ENCODE measurements around the gene MAST1.
"Not testable (repeated sequence)": the region's sequence is repeated elsewhere in the genome, so short reads cannot be mapped to it uniquely, and the experiment has no call there.

Gene MAST1

GRCh38 chr19:12800923-12801465 lies 37.3 kb upstream of the MAST1 start:
- DNase-seq (ENCODE audit: low spot score), result no peak

DNA sequence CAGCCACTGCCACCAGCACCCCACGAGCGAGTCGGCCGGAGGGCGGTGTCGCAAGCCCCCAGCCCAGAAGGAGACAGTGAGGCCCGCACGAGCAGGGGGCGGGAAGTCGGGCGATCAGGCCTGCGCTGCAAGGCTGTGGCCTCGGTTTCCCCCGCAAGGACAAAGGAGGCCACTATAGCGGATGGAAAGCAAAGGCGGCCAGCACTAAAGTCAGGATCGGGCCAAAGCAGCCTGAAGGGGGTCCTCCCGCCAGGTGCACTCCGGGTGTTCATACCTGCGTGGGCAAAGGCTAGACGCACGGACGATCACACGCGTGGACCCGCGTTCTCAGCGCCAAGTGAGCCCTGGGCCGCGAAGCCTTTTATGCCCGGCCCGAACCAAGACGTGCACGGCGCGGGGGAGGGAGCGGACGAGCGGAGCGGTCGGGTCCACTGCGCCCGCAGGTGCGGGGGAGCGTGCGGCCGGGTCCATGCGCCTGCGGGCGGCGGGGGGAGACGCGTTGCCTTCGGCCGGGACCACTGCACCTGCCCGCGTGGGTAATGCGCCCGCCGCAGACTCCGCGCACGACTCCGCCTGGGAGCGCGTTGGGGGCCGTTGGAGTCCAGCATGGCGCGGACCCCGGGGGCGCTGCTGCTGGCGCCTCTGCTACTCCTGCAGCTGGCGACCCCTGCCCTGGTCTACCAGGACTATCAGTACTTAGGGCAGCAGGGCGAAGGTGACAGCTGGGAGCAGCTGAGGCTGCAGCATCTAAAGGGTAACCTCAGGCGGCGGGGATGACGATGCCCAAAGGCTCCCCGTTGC lies 36.6 kb upstream of the MAST1 start, which contains the start of the genes PRDX2 and THSD8:
PRDX2 (minus strand) TSS at position 335 of the 801 bp plus-strand sequence. CDS start 539 bp downstream, outside the sequence.
THSD8 (plus strand) TSS at position 604 of the 801 bp plus-strand sequence; CDS start at position 607, 3 bp downstream.
- peak; percentile 87 for DNase-seq (ENCODE audit: low spot score)

DNA sequence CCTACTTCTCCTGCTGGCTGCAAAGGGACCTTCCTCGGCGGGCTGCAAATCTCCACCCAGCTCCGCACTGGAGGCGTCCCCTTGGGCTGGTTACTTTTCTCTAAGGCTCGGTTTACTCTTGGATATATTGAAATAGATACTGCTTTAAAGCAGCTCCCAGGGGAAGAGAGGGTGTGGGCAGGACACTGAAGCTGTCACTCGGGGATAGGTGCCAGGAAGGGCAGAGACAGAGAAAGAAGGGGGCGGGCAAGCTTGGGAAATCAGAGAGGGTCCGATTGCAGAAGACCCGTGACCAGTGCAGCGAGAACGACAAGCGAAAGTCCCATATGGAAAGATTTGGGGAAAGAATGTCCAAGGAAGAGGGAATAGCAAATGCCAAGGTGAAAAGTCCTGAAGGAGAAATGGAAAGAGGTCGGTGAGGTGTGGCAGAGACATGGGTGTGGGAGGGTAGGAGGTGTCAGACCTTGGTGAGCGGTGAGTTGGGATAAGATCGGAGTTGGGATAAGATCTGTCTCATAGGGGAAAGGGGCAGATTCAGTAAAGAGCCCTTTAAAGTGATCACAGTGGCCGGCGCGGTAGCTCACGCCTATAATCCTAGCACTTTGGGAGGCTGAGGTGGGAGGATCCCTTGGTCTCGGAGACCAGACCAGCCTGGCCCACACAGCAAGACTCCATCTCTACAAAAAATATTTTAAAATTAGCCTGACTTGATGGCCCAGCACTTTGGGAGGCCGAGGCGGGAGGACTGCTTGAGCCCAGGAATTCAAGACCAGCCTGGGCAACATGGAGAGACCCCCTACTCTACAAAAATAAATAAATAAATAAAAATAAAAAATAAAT lies 35.8 kb upstream of the MAST1 start:
- DNase-seq (ENCODE audit: low spot score), result no peak

- DNase-seq (ENCODE audit: low spot score), result no peak
Observed at GRCh38 chr19:12804051-12804450, 34.3 kb upstream of the MAST1 start.

DNA sequence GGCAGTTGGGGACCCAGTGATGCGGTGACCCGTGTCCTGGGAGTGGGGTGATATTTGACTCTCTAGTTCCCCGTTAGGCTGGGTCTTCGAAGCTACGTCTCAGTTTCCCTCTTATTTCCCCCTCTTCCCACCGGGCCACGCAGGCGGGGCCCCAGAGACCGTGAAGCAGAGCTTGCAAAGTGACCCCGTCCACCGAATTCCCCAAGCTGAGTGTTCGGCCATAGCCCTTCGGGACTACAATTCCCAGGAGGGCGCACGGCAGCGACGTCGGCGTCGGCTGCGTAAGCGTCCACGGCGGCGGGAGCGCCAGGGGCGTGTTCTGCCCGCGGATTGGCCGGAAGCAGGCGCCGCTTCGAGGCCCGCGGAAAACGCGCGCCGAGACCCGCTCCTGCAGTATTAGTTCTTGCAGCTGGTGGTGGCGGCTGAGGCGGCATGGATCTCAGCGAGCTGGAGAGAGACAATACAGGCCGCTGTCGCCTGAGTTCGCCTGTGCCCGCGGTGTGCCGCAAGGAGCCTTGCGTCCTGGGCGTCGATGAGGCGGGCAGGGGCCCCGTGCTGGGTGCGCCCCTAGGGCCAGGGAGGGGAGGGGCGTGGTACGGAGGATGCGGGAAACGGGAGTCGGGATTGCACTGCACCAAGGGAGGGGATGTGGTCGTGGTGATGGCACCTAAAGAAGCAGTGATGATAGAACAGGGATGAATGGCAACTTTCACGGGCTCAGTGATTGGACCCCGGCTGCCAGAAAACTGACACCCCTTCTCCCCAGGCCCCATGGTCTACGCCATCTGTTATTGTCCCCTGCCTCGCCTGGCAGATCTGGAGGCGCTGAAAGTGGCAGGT lies 31.9 kb upstream of the MAST1 start, which contains the start of gene RNASEH2A:
RNASEH2A (plus strand) TSS at position 343 of the 840 bp plus-strand sequence; CDS start at position 433, 90 bp downstream.
- DNase-seq (ENCODE audit: low spot score), result peak; percentile 97

DNA sequence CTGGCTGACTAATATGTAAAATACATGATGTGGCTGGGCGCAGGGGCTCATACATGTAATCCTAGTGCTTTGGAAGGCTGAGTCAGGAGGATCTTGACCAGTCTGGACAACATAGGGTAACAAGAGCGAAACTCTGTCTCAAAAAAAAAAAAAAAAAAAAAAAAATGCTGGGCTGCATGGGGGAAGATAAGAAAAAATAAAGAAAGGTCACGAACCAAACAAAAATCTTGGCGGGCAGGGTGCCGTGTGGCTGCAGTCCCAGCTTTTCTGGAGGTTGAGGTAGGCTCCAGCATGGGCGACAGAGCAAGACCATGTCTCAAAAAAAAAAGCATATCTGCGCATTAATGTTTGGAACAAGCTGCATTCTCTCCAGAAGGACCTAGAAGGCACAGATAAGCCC lies 23.2 kb upstream of the MAST1 start:
- DNase-seq (ENCODE audit: low spot score), result no peak

DNA sequence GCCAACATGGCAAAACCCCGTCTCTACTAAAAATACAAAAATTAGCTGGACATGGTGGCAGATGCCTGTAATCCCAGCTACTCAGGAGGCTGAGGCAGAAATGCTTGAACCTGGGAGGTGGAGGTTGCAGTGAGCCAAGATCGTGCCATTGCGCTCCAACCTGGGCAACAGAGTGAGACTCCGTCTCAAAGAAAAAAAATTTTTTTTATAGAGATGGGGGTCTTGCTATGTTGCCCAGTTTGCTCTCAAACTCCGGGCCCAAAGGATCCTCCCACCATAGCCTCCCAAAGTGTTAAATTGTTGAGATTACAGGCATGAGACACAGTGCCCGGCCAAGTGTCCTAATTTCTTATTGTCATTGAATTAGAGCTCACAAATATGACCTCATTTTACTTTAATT lies 21.1 kb upstream of the MAST1 start:
- not testable (repeated sequence) for DNase-seq (ENCODE audit: low spot score)

DNA sequence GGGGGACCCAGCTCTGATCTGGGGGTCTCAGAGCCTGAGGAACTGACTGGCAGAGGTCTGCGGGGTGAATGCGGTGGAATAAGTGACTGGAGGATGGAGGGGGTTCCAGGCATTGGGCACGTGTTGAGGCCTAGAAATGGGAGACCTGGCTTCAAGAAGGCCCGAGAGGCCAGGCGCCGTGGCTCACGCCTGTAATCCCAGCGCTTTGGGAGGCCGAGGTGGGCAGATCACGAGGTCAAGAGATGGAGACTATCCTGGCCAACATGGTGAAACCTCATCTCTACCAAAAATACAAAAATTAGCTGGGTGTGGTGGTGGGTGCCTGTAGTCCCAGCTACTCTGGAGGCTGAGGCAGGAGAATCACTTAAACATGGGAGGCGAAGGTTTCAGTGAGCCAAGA lies 20.5 kb upstream of the MAST1 start:
- not testable (repeated sequence) for DNase-seq (ENCODE audit: low spot score)

DNA sequence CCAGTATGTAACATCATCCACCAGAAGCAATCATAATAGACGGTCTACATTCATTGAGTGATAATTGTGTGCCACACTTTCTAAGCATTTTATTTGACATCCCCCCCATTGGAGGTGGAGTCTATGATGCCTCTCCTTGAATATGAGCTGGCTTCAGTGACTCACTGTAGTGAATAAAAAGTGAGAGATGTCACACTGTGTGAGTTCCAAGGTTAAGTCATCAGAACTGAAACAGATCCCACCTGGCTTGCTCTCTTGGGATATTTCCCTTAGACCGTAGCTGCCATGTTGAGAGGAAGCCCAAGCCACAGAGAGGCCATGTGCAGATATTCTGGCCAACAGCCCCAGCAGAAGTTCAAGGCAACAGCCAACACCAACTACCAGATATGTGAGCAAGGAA lies 16.6 kb upstream of the MAST1 start:
- DNase-seq (ENCODE audit: low spot score), result no peak

DNA sequence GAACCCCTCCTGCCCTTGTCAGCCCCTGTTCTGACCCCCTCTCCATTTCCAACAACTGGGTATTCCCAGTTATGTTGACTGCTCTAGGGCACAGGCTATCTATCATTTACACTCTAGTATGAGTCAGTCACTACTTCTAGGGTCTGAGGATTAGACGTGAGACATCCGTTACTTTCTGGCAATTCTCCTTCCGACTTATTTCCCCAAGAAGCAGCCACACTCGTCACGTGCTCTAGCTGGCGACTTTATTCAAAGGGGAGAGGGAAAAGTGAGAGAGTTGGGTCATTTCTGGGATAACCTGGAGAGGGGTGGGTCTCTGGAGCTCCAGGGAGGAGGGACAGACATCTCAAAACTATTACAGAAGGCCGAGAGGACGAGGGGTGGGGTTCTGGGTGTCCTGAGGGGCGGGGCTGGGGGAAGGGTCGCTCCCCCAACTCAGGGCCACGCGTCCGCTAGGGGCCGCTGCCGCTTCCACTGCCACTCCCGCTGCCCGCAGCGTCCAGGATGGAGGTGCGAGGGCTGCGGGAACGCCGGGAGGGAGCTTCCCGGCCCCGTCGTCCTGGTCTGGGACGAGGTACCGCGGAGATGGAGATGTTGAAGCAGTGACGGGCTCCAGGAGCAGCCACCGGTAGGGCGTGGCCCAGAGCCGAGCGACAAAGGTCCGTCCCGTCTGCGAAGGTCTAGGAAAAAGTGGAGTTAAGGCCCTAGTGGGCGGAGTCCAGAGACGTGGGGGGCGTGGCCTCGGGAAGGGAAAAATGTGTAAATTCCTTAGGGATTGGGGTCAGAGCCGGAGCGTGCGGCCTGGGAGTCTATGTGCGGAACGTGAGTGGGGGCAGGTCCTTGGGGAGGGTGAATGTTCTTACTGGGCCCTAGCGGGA lies 12.8 kb upstream of the MAST1 start:
- DNase-seq (ENCODE audit: low spot score), result peak; percentile 95

- DNase-seq (ENCODE audit: low spot score), result peak; percentile 78
Observed at GRCh38 chr19:12828494-12828893, 9.8 kb upstream of the MAST1 start.

DNA sequence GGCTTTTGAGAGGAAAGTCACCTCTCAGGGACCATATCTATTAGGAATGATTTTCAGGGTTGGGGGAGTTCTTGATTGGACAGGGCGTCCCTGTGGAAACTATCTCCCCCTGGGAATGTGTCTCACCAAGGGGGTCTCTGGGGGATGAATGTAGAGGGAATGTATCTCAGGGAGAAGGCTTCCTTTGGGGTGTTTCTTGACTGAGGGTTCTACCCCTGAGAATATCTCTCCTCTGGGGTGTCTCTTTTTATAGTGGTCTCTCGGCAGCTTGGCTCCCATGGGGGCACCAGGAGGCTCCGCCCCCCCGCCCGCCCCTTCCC lies 4.9 kb upstream of the MAST1 start:
- DNase-seq (ENCODE audit: low spot score), result no peak

DNA sequence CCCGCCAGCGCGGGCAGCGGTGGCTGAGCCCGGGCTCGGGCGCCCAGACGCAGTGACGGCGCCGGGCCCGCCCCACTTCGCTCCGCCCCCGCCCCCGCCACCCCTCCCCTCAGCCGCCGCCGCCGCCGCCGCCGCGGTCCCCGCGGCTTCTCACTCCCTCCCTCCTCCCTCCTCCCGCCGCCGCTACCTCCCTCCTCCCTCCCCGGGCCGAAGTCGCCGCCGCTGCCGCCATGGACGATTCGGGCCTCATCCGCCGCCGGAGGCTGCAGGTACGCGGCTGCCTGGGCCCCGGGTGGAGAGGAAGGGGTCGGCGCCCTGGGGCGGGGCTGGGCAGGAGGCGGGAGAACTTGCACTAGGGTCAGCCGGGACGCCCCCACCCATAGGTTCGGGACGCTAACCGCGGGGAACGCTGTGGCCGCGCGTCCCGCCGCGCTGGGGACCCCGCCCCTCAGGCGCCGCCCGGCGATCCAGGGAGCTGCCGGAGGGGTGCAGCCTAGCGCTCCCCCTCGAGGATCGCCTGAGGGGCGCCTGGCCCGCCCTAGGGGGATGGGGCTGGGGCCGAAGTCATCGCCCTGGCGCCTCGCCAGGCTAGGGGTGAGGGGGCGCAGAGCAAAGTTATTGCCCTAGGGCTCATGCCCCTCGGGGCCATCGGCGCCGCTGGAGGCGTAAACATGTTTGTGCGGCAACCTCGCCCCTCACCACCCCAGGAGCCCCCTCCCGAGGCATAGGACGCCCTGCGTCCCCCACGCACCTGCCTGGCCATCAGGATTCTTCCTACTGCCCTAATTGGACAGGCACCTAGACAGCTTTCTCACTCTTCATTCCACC lies 4.4 kb upstream of the MAST1 start:
- peak; percentile 75 for DNase-seq (ENCODE audit: low spot score)

- no peak for DNase-seq (ENCODE audit: low spot score)
Observed at GRCh38 chr19:12834566-12834943, 3.8 kb upstream of the MAST1 start, which contains the start of gene RTBDN. TSS of gene RTBDN (minus strand) at chr19:12834579. CDS start at chr19:12829979, 4,600 bp downstream.

GRCh38 chr19:12834976-12835757 lies 3.1 kb upstream of the MAST1 start:
- DNase-seq (ENCODE audit: low spot score), result peak; percentile 58

DNA sequence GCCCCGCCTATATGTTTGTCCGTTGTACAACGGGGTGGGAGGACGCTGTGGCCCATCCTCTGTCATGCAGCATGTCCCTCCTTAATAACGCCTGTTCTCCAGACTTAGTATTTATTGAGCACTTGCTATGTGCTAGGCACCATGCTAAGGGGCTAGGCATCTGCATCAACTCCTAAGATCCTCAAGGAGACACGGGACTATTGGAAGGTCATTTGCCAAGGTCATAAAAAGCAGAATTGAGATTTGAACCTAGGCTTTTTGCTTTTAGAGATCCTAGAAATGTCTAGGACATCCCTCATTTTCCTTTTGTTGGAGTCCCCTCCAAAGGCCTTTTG lies 1.8 kb upstream of the MAST1 start:
- DNase-seq (ENCODE audit: low spot score), result no peak

- DNase-seq (ENCODE audit: low spot score), result no peak
Observed at GRCh38 chr19:12837225-12837624, 1.1 kb upstream of the MAST1 start.

GRCh38 chr19:12838886-12839756 lies 806 bp downstream of the MAST1 start:
- no peak for DNase-seq (ENCODE audit: low spot score)
